Stimulated activated CD4-positive, alpha-beta T cell treated with anti-CD3 and anti-CD28 coated beads, Interleukin-2, amount 100 ng/mL, for 4 hours (primary cell): ENCODE data around the gene CHCHD4.

Experiments used
- DNase-seq: peaks from one replicate; pipeline ENCODE4 v3.0.0-alpha.2; 2020; ENCODE audit warnings: low read depth

Gene CHCHD4

DNA sequence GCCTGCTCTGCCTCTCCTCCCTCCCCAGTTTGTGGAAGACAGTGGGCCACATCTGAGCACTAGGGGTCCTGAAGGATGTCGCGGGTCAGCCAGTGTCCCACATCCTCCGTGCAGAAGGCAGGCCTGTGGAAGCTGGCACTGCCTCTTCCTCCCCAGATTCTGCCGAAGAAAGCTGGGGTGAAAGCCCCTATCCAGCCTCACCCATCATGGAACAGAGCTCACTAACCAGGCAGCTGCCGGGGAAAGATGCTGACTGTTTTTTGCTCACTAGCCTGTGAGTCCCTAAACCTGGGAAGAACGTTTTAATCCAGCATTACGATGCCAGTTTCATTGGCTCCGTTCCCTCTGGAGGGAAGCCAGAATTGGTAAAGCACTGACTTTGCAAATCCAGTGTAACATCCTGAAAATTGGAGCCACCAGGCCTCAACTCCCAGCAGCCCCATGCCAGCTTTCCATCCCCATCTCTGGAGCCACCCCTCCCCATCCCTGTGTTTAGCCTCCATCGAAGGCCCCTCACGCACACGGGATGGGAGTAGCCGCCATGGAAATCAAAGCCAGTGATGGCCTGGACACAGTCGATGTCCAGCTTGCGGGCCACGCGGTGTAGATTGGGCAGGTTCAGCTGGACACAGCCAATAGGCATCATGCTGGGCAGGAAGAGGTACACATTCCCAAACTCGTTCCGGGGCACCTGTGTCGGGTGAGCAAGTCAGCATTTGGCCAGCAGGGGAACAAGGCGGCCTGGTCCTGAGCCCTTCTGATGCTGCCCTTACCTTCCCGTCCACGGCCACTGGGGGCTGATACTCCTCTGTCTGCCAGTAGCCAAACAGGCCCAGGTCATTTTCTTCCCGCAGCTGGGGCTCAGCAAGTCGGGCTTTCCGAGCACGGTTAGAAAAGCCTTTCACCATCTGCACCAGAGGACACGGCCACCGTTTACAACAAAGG lies 23.6 kb upstream of the CHCHD4 start:
- DNase-seq, result no peak

DNA sequence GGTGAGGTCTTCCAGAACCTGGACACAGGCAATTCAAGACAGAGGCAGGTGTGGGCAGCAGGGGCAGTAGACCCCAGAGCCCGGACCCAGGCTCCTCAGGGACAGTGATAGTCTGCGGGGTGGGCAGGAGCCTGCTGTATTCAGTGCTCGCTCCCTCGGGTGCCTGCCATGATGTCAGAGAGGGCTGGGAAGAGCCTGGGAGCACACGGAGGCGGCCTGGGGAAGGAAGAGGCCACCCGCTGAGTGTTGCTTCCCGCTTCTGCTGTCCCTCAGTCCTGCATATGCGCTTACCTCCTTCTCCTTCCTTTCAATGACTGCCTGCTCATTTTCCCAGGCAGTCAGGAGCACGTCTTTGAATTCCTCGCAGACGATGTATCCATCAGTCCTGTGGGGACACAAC lies 22.9 kb upstream of the CHCHD4 start:
- DNase-seq, result no peak

DNA sequence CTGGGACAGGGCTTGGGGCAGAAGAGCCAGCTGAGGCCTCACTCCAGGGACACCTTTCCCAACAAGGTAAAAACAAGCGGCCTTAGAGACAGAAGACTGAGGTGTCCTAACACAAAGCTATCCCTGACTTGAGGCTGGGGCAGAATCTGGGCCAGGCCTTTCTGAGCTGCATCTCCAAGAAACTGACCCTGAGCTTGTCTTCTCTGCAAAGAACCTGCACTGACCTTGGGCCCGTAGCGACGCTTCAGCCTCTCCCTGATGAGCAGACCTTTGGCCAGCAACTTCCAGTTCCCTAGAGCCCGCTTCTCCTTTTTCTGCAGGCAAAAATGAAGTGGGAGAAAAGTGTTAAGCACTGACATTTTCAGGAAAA lies 22.4 kb upstream of the CHCHD4 start:
- no peak for DNase-seq

DNA sequence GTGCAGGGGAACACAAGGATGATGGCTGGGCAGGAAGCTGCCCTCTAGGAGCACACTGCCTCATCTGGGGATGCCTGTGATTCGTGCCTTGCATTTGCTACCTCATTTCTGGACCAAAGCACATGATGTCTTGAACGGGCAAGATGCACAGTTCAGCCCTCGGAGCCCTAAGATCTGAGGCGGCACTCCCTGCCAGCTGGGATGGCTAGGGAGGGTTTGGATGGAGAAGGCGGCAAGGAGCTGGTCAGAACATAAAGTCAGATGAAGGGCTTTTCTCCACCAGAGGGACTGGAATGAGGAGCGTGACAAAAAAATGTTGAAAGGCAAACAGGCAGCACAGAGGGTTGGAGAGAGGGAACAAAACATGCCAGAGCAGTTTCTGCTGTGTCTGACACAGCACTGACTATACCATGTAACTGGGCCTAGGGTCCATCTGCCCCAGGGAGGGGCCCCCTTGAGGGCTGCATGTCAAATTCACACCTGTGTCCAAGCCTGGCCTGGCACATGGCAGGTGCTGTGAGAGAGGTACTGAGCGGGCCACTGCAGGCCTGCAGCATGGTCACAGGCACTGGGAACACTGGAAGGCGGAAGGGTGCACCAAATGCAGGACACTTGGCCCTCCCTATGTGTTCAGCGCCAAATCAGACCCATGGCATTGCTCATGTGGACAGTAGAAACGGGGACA lies 21.9 kb upstream of the CHCHD4 start:
- no peak for DNase-seq

DNA sequence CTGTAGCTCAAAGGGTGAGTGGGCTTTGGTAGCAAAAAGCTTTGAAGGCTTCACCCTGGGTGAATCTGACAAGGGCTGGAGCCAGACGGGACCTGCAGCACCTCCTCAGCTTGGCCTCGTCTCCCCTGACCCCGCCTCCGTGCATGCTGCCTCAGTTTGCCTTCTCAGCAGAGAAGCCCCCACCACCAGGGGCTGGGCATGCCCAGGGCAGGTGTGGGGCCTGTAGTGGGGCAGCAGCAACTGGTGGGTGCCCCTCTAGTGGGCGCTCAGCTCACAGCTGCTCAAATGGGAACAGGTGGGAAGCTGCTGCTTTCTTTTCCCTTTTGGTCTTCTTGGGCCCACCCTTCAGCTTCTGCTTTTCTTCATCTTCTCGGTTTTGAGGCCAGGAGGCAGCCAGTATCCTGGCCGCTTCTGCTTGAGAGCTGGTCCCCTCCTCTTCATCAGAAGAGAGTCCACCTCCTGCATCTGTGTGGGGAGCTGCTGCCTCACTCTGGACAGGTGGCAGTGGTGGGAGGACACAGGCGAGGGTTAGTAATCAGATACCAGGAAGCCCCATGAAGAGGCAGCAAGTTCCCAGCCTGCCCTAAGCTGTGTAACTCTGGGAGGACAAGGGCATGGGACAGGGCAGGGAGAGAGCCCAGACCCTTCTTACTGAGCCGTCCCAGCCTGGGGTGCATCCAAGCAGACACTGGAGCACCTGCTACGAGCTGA lies 21.2 kb upstream of the CHCHD4 start:
- no peak for DNase-seq

DNA sequence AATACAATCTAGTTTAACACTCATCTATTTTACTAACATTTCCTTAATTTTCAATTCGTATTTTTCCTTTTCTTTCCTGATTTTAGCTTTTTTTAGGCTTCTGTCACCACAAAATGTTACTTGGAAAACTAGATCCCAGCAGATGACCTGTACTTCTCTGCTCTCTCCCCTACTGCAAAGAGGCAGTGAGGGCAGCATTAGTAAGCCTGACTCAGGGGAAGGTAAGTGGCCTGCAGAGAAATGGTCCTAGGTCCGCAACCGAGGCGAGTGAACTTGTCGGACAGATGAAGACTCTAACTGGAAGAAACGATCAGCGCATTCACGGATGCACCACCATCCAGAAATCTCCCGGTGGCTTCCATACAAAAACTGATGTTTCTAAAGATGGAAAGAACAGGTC lies 20.6 kb upstream of the CHCHD4 start:
- DNase-seq, result no peak

DNA sequence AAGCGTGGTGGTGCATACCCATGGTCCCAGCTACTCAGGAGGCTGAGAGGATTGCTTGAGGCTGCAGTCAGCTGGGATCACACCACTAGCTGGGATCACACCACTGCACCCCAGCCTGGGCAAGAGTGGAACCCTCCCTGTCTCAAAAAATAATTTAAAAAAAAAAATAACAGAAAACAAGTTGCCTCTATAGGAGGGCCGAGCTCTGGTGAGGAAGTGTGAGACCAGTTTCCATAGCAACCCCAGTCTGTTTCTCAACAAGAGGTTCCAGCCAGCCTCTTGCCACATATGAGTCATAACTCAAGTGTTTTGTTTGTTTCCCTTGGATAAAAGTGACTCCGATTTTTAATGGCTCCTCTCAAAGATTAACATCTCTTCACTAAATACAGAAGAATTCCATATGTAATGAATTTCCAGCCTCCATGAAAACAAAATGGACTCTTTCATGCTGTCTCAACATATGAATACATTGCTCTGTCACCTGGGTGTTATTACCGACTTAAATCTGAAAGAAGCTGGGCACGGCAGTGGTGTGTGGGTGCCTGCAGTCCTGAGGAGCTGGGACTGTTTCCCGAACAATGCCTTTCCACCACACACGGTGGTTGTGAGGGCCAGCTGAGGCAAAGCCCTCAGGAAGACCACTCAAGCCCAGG lies 19.9 kb upstream of the CHCHD4 start:
- peak; percentile 51 for DNase-seq

DNA sequence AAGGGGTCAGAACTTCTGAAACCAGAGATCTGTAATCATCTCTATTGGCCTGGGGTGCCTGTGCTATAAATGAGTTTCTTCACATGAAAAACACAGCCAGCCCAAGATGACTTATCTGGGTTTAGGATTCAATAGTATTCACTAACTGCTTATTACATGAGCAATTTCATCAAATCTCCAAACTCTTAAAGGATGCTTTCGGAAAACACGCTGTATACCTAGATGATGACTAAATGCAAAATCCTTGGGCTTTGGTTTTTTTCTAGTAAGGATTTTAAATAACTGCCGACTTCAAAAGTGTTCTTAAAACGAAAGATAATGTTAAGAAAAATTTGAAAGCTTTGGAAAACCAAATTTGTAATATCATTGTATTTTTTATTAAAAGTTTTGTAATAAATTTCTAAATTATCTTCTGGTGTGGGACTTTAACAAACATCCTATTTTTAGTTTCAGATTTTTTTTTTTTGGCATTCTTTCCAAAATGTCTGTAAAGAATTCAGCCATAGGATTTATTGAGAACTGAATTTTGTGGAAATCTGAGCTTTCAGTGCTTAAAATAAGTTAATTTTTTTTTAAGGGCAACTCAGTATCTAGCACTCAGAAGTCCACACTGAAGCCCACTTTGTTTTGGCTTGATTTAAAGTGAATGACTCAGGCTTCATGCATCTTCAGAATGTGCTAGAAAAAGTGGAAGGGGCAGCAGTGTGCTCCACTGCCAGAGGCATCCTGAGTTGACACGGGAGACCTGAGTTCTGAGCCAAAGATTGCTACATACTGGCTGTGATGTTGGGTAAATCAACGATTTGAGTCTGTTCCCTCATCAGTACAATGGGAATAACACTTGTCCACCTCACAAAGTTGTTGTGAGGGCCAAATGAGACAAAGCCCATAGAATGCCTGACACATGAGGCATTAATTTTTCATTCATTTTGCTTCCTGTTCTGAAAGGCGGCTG lies 18.9 kb upstream of the CHCHD4 start:
- no peak for DNase-seq

DNA sequence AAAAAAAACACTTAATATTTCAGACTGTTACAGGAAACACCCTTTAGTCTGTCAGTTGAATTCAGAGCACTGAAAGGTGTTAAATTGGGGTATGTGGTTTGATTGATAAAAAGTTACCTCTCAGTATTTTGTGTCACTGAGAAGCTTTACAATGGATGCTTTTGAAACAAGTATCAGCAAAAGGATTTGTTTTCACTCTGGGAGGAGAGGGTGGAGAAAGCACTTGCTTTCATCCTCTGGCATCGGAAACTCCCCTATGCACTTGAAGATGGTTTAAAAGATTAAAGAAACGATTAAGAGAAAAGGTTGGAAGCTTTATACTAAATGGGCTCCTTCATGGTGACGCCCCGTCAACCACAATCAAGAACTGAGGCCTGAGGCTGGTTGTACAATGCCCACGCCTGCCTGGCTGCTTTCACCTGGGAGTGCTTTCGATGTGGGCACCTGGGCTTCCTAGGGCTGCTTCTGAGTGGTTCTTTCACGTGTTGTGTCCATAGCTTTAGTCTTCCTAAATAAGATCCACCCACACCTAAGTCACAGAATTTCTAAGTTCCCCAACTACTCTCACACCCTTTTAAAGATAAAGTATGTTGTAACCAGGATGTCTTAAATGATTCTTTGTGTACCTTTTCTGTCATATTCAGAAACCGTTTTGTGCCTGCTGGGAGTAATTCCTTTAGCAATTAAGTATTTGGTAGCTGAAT lies 18.0 kb upstream of the CHCHD4 start:
- DNase-seq, result no peak

DNA sequence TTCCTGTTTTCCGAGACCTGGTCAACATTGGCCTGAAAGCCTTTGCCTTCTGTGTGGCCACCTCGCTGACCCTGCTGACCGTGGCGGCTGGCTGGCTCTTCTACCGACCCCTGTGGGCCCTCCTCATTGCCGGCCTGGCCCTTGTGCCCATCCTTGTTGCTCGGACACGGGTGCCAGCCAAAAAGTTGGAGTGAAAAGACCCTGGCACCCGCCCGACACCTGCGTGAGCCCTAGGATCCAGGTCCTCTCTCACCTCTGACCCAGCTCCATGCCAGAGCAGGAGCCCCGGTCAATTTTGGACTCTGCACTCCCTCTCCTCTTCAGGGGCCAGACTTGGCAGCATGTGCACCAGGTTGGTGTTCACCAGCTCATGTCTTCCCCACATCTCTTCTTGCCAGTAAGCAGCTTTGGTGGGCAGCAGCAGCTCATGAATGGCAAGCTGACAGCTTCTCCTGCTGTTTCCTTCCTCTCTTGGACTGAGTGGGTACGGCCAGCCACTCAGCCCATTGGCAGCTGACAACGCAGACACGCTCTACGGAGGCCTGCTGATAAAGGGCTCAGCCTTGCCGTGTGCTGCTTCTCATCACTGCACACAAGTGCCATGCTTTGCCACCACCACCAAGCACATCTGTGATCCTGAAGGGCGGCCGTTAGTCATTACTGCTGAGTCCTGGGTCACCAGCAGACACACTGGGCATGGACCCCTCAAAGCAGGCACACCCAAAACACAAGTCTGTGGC lies 17.1 kb upstream of the CHCHD4 start:
- DNase-seq, result no peak

DNA sequence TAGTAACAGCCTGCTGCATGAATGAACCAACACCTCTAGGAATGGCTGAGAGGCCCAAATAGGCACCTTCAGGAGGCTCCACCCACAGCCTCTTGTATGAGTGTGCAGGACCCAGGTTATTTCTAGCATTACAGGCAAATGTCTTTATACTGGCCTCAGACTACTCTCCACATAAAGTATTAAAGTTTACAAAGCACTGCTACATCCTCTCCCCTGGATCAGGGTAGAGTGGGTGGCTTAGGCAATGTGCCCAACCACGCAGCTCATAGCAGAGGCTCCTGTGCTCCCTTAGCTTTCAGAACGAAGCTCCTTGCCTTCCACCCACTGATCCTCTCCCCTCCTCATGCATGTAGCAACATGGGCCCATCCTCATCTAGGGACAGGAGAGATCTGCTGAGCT lies 16.5 kb upstream of the CHCHD4 start:
- no peak for DNase-seq

DNA sequence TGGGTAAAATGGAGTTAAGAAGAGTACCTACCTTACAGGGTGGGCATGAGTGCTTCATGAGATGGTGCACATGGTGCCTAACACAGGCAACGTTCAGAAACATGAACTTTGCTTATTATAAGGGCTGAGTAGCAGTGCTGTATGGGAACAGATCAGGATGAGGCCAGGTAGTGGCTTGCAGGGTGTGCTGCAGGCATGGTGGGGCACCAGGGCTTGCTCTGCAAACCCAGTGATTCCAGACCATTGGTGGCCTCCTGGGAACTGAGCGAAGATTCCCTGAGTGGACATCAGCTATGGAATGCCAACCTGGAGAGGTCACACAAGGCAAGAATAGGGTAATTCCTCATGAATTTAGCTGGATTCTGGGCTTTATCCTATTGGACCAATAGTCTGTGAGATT lies 16.0 kb upstream of the CHCHD4 start:
- DNase-seq, result no peak

DNA sequence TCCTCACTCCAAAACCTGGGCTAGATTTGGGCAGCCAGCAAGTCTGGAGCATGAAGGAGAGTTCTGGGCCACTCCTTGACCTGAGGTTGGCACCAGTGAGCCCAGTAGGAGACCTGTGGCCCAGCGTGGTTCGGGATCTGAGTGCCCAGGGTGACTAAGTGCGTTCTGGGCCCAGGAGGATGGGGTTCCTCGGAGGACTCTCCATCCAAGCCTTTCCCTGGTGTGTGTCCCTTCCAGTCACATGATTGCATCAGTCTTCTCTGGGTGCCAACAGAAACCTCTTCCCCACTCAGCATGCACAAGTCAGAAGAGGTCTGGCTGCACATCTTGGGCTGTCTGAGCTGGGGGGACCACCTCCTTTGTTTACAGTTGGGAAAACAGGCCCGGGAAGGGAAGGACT lies 15.1 kb upstream of the CHCHD4 start:
- DNase-seq, result no peak

DNA sequence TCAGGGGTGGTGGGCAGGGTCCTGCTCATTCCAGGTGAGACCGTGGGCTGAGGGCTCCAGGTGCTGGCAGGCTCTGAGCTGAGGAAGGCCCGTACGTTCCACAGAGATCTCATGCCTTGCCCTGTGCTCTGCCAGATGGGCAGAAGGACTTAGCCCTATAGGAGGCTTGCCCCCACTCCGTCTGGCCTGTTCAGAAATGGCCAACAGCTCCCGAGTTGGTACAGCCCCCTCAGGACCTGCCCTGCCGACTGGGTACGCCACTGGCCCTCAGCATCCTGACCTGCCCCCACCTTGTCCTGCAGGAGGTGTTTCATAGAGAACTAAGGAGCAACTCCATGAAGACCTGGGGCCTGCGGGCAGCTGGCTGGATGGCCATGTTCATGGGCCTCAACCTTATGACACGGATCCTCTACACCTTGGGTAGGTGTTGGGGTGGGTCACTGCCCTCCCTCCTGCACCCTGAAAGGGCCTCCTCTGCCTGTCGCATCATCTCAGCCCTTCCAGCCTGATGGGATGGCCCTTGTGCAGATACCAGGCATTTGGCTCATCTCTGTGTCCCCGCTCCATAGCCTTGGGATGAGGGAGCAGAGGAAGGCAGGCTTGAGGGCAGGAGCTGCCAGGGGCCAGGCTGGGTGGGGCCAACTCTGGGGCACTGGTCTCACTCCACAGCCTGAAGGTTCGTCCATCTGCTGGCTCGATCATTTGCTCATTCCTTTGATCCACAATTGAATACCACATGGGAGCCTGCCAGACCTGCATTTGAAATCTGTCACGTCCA lies 14.4 kb upstream of the CHCHD4 start:
- DNase-seq, result no peak

DNA sequence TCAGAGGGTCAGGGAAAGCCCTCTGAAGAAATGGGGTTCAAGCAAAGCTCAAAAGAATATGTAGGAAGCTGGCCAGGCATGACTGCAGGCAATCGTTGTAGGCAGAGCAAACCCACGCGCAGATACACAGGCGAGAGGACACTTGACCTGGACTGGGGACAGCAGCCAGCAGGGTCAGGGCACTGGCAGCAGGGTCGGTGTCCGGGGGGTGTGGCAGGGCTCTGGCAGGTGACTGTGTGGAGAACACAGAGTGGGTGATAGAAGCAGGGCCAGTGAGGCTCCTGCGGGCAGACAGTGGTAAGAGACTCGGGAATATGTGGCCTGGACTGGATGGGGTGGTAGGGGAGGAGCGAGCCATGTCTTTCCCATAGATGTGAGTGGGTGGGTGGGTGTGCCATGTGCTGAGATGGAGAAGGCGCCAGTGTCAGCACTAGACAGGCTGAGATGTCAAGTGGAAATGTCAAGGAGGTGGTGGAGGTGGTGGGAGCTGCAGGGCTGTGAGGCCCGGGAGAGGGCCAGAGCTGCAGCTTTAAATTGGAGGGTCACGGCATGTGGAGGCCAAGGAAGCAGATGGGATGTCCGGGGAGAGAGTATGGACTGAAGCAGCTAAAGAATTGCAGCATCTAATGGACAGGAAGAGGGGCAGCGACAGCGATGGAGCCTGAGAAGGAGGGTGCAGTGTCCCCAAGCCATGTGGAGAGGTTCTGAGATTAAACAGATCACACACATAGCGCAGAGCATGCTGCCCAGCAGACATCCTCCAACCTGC lies 13.6 kb upstream of the CHCHD4 start:
- DNase-seq, result no peak

DNA sequence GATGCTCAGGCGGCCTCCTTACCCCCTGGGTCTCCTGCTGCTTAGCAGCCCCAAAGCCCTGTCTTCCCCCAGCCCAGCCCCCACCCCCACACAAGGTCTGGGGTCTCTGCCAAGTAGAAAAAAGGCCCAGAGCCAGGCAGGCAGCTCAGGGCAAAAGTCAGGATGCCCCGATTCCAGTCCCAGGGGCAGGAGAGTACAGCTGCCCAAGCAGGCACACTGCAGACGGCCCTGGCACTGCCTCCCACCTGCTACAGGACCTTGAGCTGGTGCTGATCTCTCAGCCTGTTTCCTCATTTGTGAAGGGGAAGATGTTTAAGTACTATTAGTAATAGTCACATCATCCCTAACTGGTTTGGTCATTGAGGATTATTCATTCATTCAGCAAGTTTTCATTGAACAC lies 12.8 kb upstream of the CHCHD4 start:
- no peak for DNase-seq

DNA sequence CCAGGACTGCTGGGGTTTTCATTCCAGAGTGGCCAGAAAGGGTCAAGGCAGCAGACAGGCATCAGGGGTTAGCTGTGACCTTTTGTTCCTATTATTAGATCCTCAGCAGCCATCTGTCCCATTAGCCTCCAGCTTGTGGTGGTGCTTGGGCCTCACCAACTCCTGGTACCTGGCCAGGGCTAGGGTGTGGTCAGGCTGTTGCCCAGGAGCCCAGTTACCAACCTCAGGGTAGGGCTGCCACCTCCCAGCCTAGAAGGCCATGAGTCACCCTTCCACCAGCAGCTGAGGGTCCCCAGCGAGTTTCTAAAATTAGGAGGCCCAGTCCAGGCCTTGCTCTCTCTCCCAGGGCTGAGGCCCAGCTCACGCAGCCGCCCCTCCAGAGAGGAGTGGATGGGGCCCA lies 12.3 kb upstream of the CHCHD4 start:
- no peak for DNase-seq

DNA sequence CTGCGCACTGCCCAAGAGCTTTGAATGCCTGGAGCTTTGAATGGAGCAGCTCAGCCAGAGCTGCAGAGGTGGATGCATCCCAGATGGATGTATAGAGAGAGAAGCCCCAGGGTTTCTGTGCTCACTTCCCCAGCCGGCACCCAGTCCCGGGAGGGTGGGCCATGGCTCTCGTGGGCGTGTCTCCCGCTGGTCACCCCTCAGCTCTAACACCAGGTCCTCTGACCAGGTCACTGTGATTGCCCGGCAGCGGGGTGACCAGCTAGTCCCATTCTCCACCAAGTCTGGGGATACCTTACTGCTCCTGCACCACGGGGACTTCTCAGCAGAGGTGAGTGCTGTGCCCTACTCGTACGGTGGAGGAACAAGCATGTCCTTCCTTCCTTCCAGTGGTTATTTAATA lies 10.9 kb upstream of the CHCHD4 start:
- DNase-seq, result no peak
